ENCODE results near the gene TCTN1. TPM values are rescaled to one million over a fixed set of nuclear protein-coding genes. Genes with fewer than 3 reads are reported as not detected.

The TCTN1 gene
- total and polyA plus RNA-seq, 9 donors = 19.0 to 24.9 (median 20.8) TPM

- WGBS (ENCODE audit: insufficient coverage) = 66% methylated on average over 8 of the region's 11 CpGs
These were observed 42.2 kb downstream of the TCTN1 start for GRCh38 chr12:110656071-110656655.

DNA sequence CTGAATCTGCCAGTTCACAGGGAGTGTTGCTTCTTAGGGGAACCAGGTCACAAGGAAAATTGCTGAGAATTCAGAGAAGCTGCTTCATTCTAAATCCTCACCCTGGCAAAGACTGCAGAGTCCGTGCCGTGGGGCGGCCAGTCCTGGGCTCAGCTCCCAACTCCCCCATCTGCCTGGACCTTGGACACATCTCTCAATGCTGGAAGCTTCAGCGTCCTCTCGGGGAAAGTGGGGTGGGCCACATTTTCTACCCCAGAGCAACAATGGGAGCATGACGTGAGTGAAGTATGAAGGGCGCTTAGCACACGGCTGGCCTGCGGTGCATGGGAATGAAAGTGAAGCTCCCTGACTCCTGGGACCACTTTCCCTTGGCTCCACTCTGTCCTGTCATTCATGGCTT is 43.8 kb downstream of the TCTN1 start:
- Histone ChIP-seq H3K27ac (ENCODE audit: low read length) (no peak overlapping the region), H3K36me3 (ENCODE audit: control insufficient read depth, insufficient read depth, low read length) (peaks cover 2% of the 10 kb centered on the region), H3K9me3 (replicated peaks; ENCODE audit: control insufficient read depth, low read depth, low read length) (no peaks in the 10 kb centered on the region), H3K4me1 (ENCODE audit: control insufficient read depth, insufficient read depth, low read length) (peaks cover 18% of the 10 kb centered on the region), H3K27me3 (ENCODE audit: control insufficient read depth, insufficient read depth, low read length) (no peaks in the 10 kb centered on the region), H3K4me3 (ENCODE audit: low read length) (no peak overlapping the region)
- peak; percentile 35 for DNase-seq
- 48% methylated on average over 6 of the region's 9 CpGs for WGBS (ENCODE audit: insufficient coverage)

More at GRCh38 chr12:110656071-110656655, 42.2 kb downstream of the TCTN1 start:
- DNase-seq = no peak
- Histone ChIP-seq H3K27me3 (ENCODE audit: control insufficient read depth, insufficient read depth, low read length) (no peaks in the 10 kb centered on the region), H3K9me3 (replicated peaks; ENCODE audit: control insufficient read depth, low read depth, low read length) (no peaks in the 10 kb centered on the region), H3K4me1 (ENCODE audit: control insufficient read depth, insufficient read depth, low read length) (peaks cover 18% of the 10 kb centered on the region), H3K27ac (ENCODE audit: low read length) (no peak overlapping the region), H3K36me3 (ENCODE audit: control insufficient read depth, insufficient read depth, low read length) (peaks cover 7% of the 10 kb centered on the region), H3K4me3 (ENCODE audit: low read length) (no peak overlapping the region)

DNA sequence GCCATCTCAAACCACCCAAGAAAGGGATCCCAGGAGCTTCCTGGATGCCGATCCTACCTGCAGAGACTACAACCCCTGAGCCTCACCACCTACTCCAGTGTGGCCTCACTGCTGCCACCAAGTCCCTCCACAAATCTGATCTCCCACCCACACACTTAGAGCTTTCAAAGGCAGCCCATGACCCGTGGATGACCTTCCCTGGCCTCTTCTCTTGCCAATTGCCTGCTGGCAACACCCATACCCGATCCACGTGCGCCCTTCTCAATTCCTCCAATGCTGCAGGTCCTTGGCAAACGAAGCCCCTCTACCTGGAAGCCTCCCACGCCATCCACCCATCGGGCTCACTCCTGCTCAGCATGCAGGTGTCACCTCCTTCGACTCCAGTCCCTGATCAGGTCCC is 44.3 kb downstream of the TCTN1 start:
- no peak for DNase-seq
- peaks cover 2% of the 10 kb centered on the region for H3K36me3 ChIP-seq (ENCODE audit: control insufficient read depth, insufficient read depth, low read length)
- no peaks in the 10 kb centered on the region for H3K27me3 ChIP-seq (ENCODE audit: control insufficient read depth, insufficient read depth, low read length)
- no peaks in the 10 kb centered on the region for H3K9me3 ChIP-seq (replicated peaks; ENCODE audit: control insufficient read depth, low read depth, low read length)
- no peak overlapping the region for H3K27ac ChIP-seq (ENCODE audit: low read length)
- WGBS (ENCODE audit: insufficient coverage) = 62% methylated on average over 5 of the region's 9 CpGs
- no peak overlapping the region for H3K4me3 ChIP-seq (ENCODE audit: low read length)
- H3K4me1 ChIP-seq (ENCODE audit: control insufficient read depth, insufficient read depth, low read length) = peaks cover 18% of the 10 kb centered on the region

DNA sequence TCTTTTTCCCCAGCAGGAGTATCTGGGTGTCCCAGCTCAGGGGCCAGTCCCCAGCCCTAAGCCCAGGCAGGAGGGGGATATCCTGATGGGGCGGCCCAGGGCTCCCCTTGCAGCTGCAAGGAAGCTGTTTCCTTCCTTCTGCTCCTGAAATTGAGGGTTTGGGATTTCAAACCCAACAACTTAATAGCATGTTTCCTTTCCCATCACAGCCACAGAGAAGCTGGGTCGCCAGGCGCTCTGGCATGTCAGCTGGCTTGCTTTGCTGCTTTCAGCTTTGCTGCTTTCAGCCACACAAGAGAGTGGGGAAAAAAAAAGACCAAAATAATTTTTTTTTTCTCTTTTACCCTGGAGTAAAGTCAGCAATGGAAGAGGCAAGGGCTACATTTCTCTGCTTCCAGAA is 44.9 kb downstream of the TCTN1 start:
- no CpG with 5 or more reads among the region's 3 CpGs for WGBS (ENCODE audit: insufficient coverage)
- H3K4me1 ChIP-seq (ENCODE audit: control insufficient read depth, insufficient read depth, low read length) = peaks cover 18% of the 10 kb centered on the region
- no peak overlapping the region for H3K27ac ChIP-seq (ENCODE audit: low read length)
- H3K9me3 ChIP-seq (replicated peaks; ENCODE audit: control insufficient read depth, low read depth, low read length) = no peaks in the 10 kb centered on the region
- peaks cover 2% of the 10 kb centered on the region for H3K36me3 ChIP-seq (ENCODE audit: control insufficient read depth, insufficient read depth, low read length)
- peak; percentile 38 for DNase-seq
- H3K27me3 ChIP-seq (ENCODE audit: control insufficient read depth, insufficient read depth, low read length) = no peaks in the 10 kb centered on the region
- H3K4me3 ChIP-seq (ENCODE audit: low read length) = no peak overlapping the region

GRCh38 chr12:110661337-110661972 is 47.5 kb downstream of the TCTN1 start:
- Histone ChIP-seq H3K36me3 (ENCODE audit: control insufficient read depth, insufficient read depth, low read length) (no peaks in the 10 kb centered on the region), H3K27ac (ENCODE audit: low read length) (no peak overlapping the region), H3K4me3 (ENCODE audit: low read length) (no peak overlapping the region), H3K27me3 (ENCODE audit: control insufficient read depth, insufficient read depth, low read length) (no peaks in the 10 kb centered on the region), H3K4me1 (ENCODE audit: control insufficient read depth, insufficient read depth, low read length) (peaks cover 18% of the 10 kb centered on the region), H3K9me3 (replicated peaks; ENCODE audit: control insufficient read depth, low read depth, low read length) (peaks cover 17% of the 10 kb centered on the region)
- 73% methylated on average over 21 of the region's 23 CpGs for WGBS (ENCODE audit: insufficient coverage)
- peak; percentile 32 for DNase-seq

DNA sequence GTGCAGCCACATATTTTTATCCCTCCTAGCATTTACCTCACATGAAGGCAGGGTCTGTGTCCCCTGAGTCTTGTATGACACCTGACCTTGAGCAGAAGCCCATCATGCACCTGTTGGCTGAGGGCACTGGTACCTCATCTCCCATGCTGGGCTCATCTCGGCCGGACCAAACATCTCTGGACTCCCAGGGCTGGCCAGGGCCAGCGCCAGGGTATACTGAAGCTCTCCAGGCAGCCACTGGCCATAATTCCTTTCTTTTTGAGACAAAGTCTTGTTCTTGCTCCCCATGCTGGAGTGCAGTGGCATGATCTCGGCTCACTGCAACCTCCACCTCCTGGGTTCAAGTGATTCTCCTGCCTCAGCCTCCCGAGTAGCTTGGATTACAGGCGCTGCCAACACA is 53.0 kb downstream of the TCTN1 start:
- H3K4me1 ChIP-seq (ENCODE audit: control insufficient read depth, insufficient read depth, low read length) = no peaks in the 10 kb centered on the region
- peaks cover 21% of the 10 kb centered on the region for H3K9me3 ChIP-seq (replicated peaks; ENCODE audit: control insufficient read depth, low read depth, low read length)
- no peaks in the 10 kb centered on the region for H3K27me3 ChIP-seq (ENCODE audit: control insufficient read depth, insufficient read depth, low read length)
- WGBS (ENCODE audit: insufficient coverage) = 99% methylated on average over 6 of the region's 6 CpGs
- no peak for DNase-seq
- H3K36me3 ChIP-seq (ENCODE audit: control insufficient read depth, insufficient read depth, low read length) = no peaks in the 10 kb centered on the region
- no peak overlapping the region for H3K27ac ChIP-seq (ENCODE audit: low read length)
- H3K4me3 ChIP-seq (ENCODE audit: low read length) = no peak overlapping the region

DNA sequence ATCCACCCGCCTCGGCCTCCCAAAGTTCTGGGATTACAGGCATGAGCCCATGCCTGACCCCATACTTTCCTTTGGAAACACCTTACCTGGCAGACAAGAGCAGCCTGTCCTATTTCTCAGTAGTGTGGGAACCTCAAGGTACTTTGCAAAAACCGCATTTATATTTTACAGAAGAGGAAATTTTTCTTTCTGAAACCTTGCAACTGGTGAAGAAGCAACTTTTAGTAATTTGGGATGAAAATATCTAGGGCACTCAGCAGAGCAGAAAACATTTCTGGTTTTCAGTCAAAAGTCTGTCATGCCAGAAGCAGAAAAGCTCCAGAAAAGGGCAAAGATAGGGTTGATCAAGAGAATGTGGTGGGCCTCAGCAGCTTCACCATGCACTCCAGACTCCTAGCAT is 53.7 kb downstream of the TCTN1 start:
- Histone ChIP-seq H3K27ac (ENCODE audit: low read length) (no peak overlapping the region), H3K9me3 (replicated peaks; ENCODE audit: control insufficient read depth, low read depth, low read length) (peaks cover 21% of the 10 kb centered on the region), H3K36me3 (ENCODE audit: control insufficient read depth, insufficient read depth, low read length) (no peaks in the 10 kb centered on the region), H3K27me3 (ENCODE audit: control insufficient read depth, insufficient read depth, low read length) (no peaks in the 10 kb centered on the region), H3K4me3 (ENCODE audit: low read length) (no peak overlapping the region), H3K4me1 (ENCODE audit: control insufficient read depth, insufficient read depth, low read length) (no peaks in the 10 kb centered on the region)
- DNase-seq = no peak
- WGBS (ENCODE audit: insufficient coverage) = 100% methylated on average over 1 of the region's 3 CpGs

DNA sequence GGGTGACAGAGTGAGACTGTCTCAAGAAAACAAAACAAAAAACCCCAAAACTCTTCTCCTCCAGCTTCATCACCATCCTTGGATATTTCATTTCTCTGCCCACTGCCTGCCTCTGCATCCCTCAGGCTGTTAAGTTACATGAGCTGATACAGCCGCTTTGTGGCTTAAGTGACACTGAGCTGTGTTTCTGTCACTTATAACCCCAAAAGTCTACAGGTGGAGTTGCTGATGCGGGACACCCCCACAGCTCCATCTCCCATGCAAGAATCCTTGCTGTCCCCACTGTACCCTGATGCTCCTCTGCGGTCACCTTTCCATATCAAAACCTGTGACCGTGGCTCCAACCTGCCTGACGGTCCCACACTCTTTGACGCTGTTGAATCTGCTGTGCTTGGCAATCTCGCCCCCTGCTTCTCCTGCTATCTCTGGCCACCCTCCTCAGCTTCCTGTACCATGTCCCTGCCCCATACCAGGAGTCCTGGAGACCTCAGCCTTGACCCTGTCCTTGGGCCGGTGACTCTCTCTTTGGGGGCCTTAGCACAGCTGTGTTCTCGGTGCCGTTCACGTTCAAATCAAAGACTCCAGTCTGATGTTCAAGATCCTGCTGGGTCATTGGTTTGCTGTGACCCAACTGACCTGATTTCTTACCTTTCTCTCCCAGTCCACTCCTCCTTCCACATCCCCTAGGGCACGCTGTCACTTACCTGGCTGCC is 54.7 kb downstream of the TCTN1 start:
- no peaks in the 10 kb centered on the region for H3K4me1 ChIP-seq (ENCODE audit: control insufficient read depth, insufficient read depth, low read length)
- no peak overlapping the region for H3K4me3 ChIP-seq (ENCODE audit: low read length)
- H3K27ac ChIP-seq (ENCODE audit: low read length) = no peak overlapping the region
- H3K36me3 ChIP-seq (ENCODE audit: control insufficient read depth, insufficient read depth, low read length) = no peaks in the 10 kb centered on the region
- WGBS (ENCODE audit: insufficient coverage) = 86% methylated on average over 12 of the region's 12 CpGs
- peaks cover 21% of the 10 kb centered on the region for H3K9me3 ChIP-seq (replicated peaks; ENCODE audit: control insufficient read depth, low read depth, low read length)
- H3K27me3 ChIP-seq (ENCODE audit: control insufficient read depth, insufficient read depth, low read length) = no peaks in the 10 kb centered on the region
- no peak for DNase-seq

GRCh38 chr12:110669193-110669502 is 55.2 kb downstream of the TCTN1 start:
- Histone ChIP-seq H3K27ac (ENCODE audit: low read length) (no peak overlapping the region), H3K27me3 (ENCODE audit: control insufficient read depth, insufficient read depth, low read length) (no peaks in the 10 kb centered on the region), H3K9me3 (replicated peaks; ENCODE audit: control insufficient read depth, low read depth, low read length) (peaks cover 21% of the 10 kb centered on the region), H3K4me1 (ENCODE audit: control insufficient read depth, insufficient read depth, low read length) (no peaks in the 10 kb centered on the region), H3K36me3 (ENCODE audit: control insufficient read depth, insufficient read depth, low read length) (no peaks in the 10 kb centered on the region), H3K4me3 (ENCODE audit: low read length) (no peak overlapping the region)
- 64% methylated on average over 5 of the region's 5 CpGs for WGBS (ENCODE audit: insufficient coverage)
- no peak for DNase-seq

DNA sequence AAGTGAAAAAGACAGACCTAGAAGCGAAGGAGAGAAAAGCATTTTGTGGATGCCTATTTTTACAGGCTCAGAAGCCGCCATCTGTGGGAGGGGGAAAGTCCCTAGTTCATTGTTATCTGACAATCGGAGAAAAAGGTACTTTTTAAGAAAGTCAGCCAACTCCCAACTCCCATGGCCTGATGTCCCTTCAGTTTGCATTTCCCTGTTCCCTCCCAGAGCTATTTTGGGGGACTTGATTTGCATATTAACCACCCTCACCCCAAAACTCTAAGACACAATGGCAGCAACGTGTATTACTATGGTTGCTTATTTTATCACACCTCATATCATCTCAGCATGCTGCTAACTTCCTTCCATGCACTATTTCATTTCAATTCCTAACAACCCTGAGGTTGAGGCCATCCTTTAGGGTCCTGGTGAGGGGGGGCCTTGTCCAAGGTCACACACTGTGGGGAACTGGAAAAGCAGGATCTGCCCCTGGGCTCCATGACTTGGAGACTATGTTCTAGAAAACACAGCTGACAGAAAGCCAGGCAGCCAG is 56.3 kb downstream of the TCTN1 start:
- DNase-seq = no peak
- H3K9me3 ChIP-seq (replicated peaks; ENCODE audit: control insufficient read depth, low read depth, low read length) = peaks cover 12% of the 10 kb centered on the region
- H3K27ac ChIP-seq (ENCODE audit: low read length) = no peak overlapping the region
- no peaks in the 10 kb centered on the region for H3K36me3 ChIP-seq (ENCODE audit: control insufficient read depth, insufficient read depth, low read length)
- WGBS (ENCODE audit: insufficient coverage) = no CpG with 5 or more reads among the region's 4 CpGs
- no peak overlapping the region for H3K4me3 ChIP-seq (ENCODE audit: low read length)
- H3K27me3 ChIP-seq (ENCODE audit: control insufficient read depth, insufficient read depth, low read length) = no peaks in the 10 kb centered on the region
- no peaks in the 10 kb centered on the region for H3K4me1 ChIP-seq (ENCODE audit: control insufficient read depth, insufficient read depth, low read length)
